NB4 (cell line): Measurements from ENCODE around the gene SGCE.
A peak's percentile ranks its signal among the peaks of the same experiment; 100 is the strongest.

Experiments
- DNase-seq: peaks from one replicate; pipeline ENCODE4 v3.0.0; 2010; ENCODE audit warnings: low read depth
- H3K4me3 ChIP-seq: one replicate; pipeline ENCODE4 v1.5.1; 2011; ENCODE audit warnings: mild to moderate bottlenecking, low read depth, low read length, moderate library complexity
- MYC ChIP-seq: IDR thresholded peaks from 2 replicates; pipeline ENCODE4 v1.6.1; 2011; ENCODE audit warnings: low read depth, low read length
- POLR2A ChIP-seq: IDR thresholded peaks from 2 replicates; pipeline ENCODE4 v1.6.1; 2011; ENCODE audit warnings: mild to moderate bottlenecking; ENCODE audit not compliant: insufficient read length; ENCODE audit errors: extremely low read depth
- TF ChIP-seq, protein P1 (sequence below): IDR thresholded peaks from 2 replicates; pipeline ENCODE4 v1.6.1; 2011; ENCODE audit warnings: low read depth, low read length
- TF ChIP-seq, protein P2 (sequence below): IDR thresholded peaks from one replicate; pipeline ENCODE4 v1.5.1; 2012; ENCODE audit warnings: low read depth, low read length

The SGCE gene

DNA sequence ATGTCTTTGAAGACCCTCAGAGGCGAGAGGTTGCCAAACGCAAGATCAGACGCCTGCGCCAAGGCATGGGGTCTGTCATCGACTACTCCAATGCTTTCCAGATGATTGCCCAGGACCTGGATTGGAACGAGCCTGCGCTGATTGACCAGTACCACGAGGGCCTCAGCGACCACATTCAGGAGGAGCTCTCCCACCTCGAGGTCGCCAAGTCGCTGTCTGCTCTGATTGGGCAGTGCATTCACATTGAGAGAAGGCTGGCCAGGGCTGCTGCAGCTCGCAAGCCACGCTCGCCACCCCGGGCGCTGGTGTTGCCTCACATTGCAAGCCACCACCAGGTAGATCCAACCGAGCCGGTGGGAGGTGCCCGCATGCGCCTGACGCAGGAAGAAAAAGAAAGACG lies 8.1 kb upstream of the SGCE start:
- TF ChIP-seq, protein P1, sequence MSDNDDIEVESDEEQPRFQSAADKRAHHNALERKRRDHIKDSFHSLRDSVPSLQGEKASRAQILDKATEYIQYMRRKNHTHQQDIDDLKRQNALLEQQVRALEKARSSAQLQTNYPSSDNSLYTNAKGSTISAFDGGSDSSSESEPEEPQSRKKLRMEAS, result no peak
- TF ChIP-seq POLR2A (no peak), MYC (no peak)
- TF ChIP-seq, protein P2, sequence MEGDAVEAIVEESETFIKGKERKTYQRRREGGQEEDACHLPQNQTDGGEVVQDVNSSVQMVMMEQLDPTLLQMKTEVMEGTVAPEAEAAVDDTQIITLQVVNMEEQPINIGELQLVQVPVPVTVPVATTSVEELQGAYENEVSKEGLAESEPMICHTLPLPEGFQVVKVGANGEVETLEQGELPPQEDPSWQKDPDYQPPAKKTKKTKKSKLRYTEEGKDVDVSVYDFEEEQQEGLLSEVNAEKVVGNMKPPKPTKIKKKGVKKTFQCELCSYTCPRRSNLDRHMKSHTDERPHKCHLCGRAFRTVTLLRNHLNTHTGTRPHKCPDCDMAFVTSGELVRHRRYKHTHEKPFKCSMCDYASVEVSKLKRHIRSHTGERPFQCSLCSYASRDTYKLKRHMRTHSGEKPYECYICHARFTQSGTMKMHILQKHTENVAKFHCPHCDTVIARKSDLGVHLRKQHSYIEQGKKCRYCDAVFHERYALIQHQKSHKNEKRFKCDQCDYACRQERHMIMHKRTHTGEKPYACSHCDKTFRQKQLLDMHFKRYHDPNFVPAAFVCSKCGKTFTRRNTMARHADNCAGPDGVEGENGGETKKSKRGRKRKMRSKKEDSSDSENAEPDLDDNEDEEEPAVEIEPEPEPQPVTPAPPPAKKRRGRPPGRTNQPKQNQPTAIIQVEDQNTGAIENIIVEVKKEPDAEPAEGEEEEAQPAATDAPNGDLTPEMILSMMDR, result no peak
- DNase-seq, result no peak
- no peak overlapping the region for H3K4me3 ChIP-seq

DNA sequence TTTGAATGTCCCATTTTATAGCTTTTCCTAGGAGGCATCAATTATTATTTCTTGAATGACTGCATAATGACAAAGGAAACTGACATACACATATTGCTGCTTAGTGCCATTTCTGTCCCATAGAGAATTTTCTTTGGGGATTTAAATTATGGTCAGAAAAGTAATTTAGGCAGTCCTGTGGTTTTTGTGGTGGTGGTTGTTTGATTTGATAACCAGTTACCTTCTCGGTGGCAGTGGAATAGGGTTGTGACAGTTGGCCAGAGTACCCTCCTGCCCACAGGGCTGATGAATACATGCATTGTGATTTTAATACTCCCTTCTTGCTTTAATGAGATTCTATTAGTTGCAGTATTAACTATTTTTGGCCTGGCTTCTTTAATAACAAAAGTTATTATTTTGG lies 6.6 kb upstream of the SGCE start:
- no peak overlapping the region for H3K4me3 ChIP-seq
- peak; percentile 21 for DNase-seq
- TF ChIP-seq POLR2A (no peak), MYC (no peak)
- TF ChIP-seq, protein P2, result no peak
- TF ChIP-seq, protein P1, result no peak

DNA sequence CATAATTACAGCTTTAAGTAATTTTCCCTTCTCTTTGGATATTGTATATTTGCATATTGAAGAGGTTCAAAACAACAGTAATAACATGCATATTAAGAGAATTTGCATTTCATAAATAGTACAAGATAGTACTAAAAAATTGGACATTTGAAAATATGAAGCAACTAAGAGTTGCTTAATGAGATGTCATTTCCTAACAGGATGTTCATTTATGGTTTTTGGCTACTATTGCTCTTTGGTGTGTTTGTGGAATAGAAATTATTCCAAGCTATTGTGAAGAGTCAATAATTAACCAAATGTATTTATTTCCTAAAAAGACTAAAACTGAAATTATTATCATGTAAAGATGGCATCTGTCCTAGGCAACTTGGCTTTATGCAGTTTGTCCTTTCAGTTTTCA lies 4.1 kb upstream of the SGCE start:
- no peak overlapping the region for H3K4me3 ChIP-seq
- DNase-seq, result no peak
- TF ChIP-seq, protein P2, result no peak
- TF ChIP-seq MYC (no peak), POLR2A (no peak)
- TF ChIP-seq, protein P1, result no peak

GRCh38 chr7:94658826-94659225 lies 2.9 kb upstream of the SGCE start:
- peak overlapping the region; percentile 33 for H3K4me3 ChIP-seq
- DNase-seq, result no peak
- TF ChIP-seq, protein P1, result no peak
- TF ChIP-seq, protein P2, result no peak
- no peak for TF ChIP-seq POLR2A
- TF ChIP-seq MYC, result no peak

DNA sequence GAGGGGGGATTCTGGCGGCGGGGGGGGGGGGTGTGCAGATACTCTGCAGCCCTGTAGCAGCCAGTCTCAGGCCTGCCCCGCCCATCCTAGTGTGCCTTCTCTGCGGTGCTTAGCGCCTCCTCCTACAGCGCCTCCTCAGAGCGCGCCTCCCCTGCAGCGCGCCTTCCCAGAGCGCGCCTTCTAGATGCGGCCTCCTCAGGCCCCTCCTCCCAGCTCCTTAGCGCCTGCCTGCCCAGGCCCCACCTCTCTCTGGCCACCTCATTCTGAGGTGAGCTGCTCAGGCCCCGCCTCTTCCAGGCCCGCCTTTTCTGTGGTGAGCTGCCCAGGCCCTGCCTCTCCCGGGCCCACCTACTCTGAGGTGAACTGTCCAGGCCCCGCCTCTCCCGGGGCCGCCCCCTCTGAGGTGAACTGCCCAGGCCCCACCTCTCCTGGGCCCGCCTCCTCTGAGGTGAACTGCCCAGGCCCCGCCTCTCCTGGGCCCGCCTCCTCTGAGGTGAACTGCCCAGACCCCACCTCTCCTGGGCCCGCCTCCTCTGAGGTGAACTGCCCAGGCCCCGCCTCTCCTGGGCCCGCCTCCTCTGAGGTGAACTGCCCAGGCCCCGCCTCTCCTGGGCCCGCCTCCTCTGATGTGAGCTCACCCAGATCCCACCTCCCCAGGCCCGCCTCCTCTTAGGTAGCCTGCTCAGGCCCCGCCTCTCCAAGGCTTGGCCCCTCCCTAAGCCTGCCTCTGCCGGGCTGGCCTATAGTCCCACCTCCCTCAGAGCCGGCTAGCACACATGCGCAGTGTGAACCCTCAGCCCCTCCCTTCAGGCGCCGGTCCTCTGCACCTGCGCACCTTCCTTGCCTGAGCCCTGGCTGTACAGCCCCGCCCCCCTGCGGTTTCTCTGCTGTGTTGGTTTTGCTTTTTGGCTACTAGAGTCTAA lies 2.1 kb upstream of the SGCE start:
- H3K4me3 ChIP-seq, result peak overlapping the region; percentile 55
- TF ChIP-seq, protein P2, result no peak
- TF ChIP-seq, protein P1, result no peak
- no peak for TF ChIP-seq POLR2A
- no peak for TF ChIP-seq MYC
- peak; percentile 94 for DNase-seq
